GM21619 (cell line): Measurements from ENCODE around the gene ZSCAN30.
A peak's percentile ranks its signal among the peaks of the same experiment; 100 is the strongest.
"Not testable (repeated sequence)": the region's sequence is repeated elsewhere in the genome, so short reads cannot be mapped to it uniquely, and the experiment has no call there.

Experiments
- ATAC-seq: cut with Tn5 transposase; IDR thresholded peaks from one replicate; pipeline ENCODE4 v1.9.1; 2021; ENCODE audit not compliant: unreplicated experiment

ZSCAN30 gene

DNA sequence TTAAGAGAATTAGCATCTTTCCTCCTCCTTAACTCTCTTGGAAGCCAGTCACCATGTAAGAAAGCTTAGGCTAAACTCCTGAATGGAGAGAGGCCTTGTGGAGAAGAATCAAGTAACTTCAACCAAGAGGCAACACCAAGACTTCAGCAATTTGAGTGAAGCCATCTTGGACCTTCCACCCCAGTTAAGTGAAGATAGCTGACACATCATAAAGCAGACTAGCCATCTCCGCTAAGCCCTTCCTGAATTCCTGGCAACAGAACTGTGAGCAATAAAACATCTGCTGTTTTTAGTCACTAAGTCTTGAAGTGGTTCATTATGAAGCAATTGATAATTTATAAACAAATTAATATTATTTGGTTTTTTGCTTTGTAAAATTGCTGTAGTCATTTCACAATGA is 50.7 kb downstream of the ZSCAN30 start:
- ATAC-seq = no peak

DNA sequence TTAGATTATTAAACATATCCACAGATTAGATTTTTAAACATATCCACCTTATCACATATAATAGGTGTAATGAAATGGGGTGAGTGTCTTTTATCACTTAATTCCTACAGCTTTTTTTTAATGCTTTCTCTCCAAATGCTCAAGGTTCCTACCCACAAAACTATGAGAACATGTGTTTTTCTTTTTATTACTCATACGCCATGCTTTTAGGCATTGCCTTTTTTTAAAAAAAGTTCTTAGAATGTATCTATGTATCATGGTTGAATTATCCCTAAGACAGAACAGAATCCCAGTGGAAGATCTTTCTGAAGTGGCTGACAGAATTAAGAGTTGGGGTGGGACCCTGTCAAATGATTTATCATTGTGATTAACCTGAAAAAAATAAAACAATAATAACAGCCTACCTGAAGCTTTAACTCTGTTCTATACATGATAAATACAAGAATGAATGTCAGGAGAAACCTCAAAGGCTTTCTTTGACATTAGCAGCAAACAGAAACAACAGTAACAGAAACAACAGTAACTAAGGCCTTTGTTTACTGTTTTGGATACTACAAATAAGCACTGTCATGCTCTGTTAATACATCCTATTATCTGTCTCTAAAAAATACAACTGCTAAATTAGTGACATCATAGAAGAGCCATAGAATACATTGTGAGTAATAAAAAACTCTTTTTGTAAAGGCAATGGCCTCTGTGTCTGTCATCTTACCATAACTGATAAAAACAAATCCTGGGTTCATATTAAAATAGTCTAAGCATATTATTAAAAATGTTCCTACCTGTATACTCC is 53.3 kb downstream of the ZSCAN30 start:
- no peak for ATAC-seq

DNA sequence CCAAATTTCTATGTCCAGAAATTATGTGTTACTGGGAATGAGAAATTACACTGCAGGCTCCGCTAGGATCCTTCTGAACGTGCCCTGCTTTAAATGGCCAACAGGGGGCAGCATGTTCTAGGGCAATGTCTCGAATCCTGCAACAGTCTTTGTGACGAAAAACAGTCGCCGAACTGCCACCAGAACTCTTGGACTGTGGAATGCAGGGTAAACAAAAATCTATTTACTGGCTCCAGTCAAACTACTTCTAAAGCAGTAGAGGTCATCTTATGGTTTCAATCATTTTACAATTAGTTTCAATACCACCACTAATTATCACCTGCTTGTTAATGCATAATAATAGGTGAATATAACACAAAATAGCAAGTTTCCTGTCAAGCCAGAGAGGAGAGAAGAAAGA is 59.0 kb downstream of the ZSCAN30 start:
- ATAC-seq = peak; percentile 97

DNA sequence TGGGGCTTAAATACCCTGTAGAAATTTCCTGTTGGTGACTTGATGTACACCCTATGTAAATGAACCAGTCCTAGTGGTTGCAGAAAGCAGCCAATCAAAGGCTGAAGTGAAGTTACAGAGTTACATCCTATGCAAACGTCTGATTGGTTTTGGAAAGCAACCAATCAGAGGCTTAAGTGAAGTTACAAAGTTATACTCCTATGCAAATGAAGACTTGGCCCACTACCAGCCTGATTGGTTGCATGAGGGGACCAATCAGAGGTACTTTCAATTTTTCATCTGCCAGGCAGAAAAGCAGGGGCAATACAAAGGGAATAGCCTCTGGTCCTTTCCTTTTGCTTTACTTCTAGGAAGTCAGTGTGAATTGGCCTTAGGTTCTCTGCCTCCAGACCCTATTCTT is 62.8 kb downstream of the ZSCAN30 start:
- no peak for ATAC-seq

DNA sequence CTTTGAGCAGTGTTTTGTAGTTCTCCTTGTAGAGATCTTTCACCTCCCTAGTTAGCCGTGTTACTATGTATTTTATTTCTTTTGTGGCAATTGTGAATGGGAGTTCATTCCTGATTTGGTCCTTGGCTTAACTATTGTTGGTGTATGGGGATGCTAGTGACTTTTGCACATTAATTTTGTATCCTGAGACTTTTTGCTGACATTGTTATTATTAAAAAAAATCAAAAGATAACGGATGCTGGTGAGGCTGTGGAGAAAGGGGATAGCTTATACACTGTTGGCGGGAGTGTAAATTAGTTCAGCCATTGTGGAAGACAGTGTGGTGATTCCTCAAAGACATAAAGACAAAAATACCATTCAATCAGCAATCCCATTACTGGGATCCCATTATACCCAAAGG is 66.2 kb downstream of the ZSCAN30 start:
- no peak for ATAC-seq

DNA sequence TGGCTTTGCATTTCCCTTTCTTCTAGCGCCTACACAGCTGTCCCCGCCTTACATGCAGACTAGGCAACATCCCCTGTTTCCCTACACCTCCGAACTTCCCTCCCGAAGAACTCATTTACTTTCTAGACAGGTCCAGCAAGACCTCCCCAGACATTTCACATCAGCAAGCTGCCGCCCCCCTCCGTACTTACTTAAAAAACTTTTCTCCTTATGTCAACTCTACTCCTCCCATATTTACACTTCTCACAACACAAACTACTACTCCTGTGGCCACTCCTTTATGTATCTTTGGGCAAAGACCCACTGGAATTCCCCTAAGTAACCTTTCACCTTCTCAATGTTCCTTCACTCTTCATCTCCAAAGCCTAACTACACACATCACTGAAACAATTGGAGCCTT is 69.6 kb downstream of the ZSCAN30 start:
- no peak for ATAC-seq

DNA sequence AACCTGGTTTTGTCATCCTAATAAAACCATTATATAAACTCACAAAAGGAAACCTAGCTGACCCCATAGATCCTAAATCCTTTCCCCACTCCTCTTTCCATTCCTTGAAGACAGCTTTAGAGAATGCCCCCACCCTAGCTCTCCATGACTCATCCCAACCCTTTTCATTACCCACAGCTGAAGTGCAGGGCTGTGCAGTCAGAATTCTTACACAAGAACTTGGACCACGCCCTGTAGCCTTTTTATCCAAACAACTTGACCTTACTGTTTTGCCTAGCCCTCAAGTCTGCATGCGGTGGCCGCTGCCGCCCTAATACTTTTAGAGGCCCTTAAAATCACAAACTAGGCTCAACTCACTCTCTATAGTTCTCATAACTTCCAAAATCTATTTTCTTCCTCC is 70.7 kb downstream of the ZSCAN30 start:
- ATAC-seq = not testable (repeated sequence)

DNA sequence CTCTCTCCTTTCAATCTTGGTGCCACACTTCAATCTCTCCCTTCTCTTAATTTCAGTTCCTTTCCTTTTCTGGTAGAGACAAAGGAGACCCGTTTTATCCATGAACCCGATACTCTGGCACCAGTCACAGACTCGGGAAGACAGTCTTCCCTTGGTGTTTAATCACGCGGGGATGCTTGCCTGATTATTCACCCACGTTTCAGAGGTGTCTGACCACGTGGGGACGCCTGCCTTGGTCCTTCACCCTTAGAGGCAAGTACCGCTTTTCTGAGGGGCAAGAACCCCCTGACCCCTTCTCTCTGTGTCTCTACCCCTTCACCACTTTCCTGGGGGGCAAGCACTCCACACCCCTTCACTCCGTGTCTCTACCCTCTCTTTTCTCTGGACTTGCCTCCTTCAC is 73.4 kb downstream of the ZSCAN30 start:
- ATAC-seq = not testable (repeated sequence)

DNA sequence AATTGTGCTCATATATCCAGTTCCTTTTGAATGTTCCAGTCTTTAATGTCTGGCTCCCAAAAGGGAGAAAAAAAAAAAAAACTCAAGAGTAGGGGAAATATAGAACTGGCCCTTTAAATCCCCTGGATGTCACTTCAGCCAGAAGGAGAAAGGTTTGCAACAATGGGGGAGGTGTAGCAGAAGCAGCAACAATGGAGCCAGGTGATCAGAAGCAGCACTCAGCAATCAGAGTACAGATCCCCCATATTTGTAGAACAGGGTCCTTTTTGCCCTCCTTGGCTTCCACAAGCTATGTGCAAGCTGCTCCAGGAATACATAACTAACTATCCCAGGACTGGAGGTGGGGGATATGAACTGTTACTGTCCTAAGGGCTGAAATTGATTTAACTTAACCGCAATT is 75.0 kb downstream of the ZSCAN30 start:
- ATAC-seq = no peak

DNA sequence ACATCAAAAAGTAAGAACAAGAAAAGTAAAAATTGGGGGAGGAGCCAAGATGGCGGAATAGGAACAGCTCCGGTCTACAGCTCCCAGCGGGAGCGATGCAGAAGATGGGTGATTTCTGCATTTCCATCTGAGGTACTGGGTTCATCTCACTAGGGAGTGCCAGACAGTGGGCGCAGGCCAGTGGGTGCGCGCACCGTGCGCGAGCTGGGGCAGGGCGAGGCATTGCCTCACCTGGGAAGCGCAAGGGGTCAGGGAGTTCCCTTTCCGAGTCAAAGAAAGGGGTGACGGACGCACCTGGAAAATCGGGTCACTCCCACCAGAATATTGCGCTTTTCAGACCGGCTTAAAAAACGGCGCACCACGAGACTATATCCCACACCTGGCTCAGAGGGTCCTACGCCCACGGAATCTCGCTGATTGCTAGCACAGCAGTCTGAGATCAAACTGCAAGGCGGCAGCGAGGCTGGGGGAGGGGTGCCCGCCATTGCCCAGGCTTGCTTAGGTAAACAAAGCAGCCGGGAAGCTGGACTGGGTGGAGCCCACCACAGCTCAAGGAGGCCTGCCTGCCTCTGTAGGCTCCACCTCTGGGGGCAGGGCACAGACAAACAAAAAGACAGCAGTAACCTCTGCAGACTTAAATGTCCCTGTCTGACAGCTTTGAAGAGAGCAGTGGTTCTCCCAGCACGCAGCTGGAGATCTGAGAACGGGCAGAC is 84.1 kb downstream of the ZSCAN30 start:
- ATAC-seq = not testable (repeated sequence)

DNA sequence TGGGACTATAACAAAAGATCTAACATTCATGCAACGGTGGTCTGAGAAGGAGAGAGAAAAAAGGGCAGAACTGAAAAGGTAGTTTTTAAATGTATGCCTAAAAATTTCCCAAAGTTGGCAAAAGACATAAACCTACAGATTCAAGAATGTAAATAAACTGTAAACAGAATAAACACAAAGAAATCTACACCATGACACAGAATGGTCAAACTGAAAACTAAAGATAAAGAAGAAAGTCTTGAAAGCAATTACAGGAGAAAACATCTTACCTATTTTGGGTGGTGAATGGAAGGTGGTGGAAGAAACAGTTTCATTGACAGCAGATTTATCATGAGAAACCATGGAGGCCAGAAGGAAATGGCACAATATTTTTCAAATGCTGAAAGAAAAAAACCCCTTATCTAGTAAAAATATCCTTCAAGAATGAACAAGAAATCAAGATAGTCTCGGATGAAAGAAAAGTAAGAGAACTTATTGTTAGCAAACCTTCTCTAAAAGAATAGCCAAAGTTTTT is 84.8 kb downstream of the ZSCAN30 start:
- no peak for ATAC-seq

DNA sequence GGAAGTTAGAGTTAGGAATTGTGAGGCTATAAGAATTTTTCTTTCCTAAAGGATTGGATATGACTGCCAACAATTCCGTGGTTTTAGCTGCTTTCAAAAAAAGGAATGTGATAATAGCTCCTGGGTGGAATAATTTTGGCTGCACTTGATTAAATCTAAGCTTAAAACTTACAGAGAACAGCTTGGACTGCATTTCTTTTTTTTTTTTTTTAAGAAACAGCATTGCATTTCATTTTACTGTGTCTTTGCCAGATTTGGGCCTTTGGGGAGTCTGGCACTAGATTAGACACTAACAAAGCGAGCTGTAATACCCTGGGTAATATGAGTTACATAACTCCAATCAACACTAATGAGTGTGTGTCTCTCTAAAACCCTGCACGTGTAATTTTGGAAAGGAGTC is 87.0 kb downstream of the ZSCAN30 start:
- ATAC-seq = no peak

DNA sequence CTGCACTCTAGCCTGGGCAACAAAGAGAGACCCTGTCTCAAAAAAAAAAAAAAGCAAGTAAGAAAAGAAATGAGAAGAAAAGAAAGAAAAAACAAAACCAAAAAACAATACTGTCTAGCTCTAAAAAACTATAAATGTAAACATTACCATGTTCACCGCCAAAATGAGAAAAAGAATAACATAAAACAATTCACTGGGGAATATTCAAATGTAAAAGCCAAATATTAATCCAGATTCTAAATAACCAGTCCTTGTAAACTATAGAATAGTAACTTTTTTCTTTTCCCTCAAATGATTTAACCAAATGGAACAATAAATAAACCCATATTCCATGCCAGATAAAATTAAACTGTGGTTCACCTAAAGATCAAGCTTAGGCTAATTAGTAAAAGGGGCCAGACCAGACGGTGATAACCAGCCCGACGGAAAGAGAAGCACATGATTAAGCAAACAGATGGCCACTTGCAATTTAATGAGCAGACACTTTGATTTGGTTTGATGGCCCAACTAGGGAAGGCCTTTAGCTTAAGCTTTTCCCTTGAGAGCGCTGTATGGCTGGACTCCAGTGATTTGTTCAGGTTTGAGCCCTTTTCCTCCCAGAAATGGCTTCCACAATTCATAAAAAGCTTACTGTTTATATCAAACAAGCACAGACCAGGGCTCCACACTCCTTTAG is 88.6 kb downstream of the ZSCAN30 start:
- ATAC-seq = no peak
